ENCODE data around the gene BLTP3B.

DNA sequence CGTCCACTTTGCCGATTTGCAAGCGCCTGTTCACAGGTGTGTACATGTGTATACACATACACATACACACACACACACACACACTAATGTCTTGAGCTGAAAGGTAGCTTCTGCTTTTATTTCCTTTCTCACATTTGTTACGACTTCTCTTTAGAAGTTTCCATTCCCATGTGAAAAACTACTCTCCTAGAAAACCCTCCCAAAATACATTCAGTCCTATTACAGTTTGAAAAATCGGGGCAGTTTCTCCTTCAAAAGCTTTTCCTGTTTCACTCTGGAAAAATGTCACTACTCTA is 3.9 kb downstream of the BLTP3B start:
- TF ChIP-seq, protein P1, sequence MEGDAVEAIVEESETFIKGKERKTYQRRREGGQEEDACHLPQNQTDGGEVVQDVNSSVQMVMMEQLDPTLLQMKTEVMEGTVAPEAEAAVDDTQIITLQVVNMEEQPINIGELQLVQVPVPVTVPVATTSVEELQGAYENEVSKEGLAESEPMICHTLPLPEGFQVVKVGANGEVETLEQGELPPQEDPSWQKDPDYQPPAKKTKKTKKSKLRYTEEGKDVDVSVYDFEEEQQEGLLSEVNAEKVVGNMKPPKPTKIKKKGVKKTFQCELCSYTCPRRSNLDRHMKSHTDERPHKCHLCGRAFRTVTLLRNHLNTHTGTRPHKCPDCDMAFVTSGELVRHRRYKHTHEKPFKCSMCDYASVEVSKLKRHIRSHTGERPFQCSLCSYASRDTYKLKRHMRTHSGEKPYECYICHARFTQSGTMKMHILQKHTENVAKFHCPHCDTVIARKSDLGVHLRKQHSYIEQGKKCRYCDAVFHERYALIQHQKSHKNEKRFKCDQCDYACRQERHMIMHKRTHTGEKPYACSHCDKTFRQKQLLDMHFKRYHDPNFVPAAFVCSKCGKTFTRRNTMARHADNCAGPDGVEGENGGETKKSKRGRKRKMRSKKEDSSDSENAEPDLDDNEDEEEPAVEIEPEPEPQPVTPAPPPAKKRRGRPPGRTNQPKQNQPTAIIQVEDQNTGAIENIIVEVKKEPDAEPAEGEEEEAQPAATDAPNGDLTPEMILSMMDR (IDR thresholded peaks at IDR 0.05; ENCODE audit: low read depth, low read length, missing input control), result no peak
- TF ChIP-seq RAD21 (IDR thresholded peaks at IDR 0.05) (no peak), YY1 (IDR thresholded peaks at IDR 0.05) (no peak), JUND (IDR thresholded peaks at IDR 0.05) (no peak)

Measured in liver (tissue), 3 donors.